ENCODE data around the gene SLC2A13.

The SLC2A13 gene

DNA sequence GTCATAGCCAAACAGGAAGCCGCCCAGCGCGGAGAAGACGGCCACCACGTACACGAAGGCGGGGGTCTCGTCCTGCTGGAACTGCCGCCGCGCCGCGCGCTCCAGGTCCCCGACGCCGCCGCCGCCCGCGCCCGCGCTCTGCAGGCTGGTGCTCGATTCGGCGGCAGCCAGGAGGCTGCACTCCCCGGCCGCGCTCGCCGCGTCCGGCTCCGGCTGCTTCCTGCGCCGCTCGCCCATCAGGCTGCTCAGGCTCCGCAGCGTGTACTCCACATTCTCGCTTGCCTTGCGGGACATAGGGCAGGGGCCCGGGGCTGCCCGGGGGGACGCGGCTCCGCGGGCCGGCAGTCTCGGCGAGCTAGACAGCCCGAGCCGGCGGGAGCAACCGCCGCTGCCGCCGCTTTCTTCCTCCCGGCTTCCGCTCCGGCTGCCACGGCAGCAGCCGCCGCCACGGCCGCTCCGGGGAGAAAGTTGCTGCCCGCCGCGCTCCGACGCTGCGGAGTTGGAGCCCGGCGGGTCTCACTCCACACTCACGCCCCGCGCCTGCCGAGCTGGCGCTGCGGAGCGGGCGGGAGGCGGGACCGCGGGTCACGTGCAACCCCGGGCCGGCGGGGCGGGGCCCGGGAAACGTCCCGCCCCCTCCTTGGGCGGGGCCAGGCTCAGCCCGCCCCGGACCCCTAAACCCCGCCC is at the start of gene SLC2A13:
Gene SLC2A13, minus strand, starts transcription at position 567 of the 687 bp plus-strand sequence. Its CDS starts 273 bp downstream, at position 294.
- DNase-seq = peak; percentile 73
- Mint-ChIP-seq H3K27me3 (peaks cover 3% of the 10 kb centered on the region), H3K36me3 (ENCODE audit: low read depth) (peaks cover 1% of the 10 kb centered on the region), H3K4me3 (peak within 1 kb of the TSS; percentile 79), H3K9me3 (no peaks in the 10 kb centered on the region), H3K27ac (peak within 1 kb of the TSS; percentile 21), H3K4me1 (peaks cover 43% of the 10 kb centered on the region)
- ATAC-seq = peak; percentile 81

DNA sequence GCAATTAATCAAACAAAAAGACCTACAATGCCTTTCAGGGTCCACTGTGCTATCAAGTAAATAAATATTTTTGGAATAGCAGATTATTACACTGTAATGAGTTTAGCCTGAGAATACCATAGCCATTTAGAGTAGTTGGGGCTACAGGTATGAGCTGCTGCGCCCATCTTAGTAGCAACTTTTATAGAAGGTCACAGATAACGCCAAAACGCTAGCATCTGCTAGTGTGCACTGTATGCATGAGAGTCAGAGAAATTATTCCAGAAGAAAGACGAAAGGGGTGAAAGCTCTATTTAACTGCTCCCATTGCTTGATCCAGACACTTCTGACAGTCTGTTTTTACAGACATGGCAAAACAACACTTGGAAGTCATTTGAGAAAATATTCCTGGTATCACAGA is 48.5 kb upstream of the SLC2A13 start:
- DNase-seq (no peak), ATAC-seq (no peak)
- Mint-ChIP-seq H3K27me3 (peaks cover 6% of the 10 kb centered on the region), H3K4me1 (peaks cover 2% of the 10 kb centered on the region), H3K9me3 (no peaks in the 10 kb centered on the region), H3K36me3 (ENCODE audit: low read depth) (no peaks in the 10 kb centered on the region), H3K4me3 (no peak overlapping the region), H3K27ac (no peak overlapping the region)

DNA sequence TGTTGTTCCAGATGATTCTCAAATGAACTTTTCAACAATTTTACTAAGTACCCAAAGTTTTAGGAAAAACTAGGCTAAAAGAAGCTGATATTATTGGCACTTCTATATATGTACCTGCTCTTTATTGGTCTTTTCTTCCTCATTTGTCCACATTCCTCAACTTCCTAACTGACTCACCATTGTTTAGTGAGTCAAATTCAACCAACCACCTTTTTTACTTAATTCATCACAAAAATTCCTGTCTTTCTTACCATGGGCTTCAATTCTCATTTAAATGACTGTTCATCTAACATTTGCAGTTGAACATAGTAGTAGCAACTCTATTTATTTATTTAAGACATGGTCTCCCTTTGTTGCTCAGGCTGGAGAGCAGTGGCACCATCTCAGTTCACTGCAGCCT is 47.6 kb upstream of the SLC2A13 start:
- ATAC-seq = no peak
- H3K4me3 Mint-ChIP-seq = no peak overlapping the region
- H3K36me3 Mint-ChIP-seq (ENCODE audit: low read depth) = no peaks in the 10 kb centered on the region
- no peak overlapping the region for H3K27ac Mint-ChIP-seq
- H3K9me3 Mint-ChIP-seq = no peaks in the 10 kb centered on the region
- no peak for DNase-seq
- peaks cover 2% of the 10 kb centered on the region for H3K27me3 Mint-ChIP-seq
- H3K4me1 Mint-ChIP-seq = peaks cover 2% of the 10 kb centered on the region

DNA sequence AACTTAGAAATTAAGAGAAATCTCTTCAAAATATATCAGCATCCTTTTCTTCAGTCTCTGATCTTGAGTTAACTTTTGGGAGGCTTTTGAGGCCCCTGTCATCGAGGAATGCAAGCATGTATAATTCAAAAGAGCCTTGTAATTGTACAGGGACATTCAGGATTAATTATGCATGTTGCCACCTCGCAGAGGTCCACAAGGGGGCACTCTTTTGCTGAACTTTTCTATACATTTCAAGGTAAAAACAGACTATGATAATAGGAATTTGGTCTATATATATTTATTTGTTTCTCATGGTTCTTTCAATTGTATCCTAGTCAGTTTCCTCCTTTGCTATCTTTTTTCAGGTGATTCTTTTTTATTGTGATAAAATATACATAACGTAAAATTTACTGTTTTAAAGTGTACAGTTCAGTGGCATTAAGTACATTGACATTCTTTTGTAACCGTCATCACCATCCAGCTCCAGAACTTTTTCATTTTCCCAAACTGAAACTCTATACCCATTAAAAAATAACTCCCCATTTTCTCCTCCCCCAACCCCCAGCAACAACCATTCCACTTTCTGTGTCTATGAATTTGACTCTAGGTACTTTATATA is 47.0 kb upstream of the SLC2A13 start:
- no peak overlapping the region for H3K27ac Mint-ChIP-seq
- DNase-seq (peak; percentile 51), ATAC-seq (no peak)
- peaks cover 2% of the 10 kb centered on the region for H3K27me3 Mint-ChIP-seq
- no peaks in the 10 kb centered on the region for H3K36me3 Mint-ChIP-seq (ENCODE audit: low read depth)
- H3K4me3 Mint-ChIP-seq = no peak overlapping the region
- H3K9me3 Mint-ChIP-seq = no peaks in the 10 kb centered on the region
- H3K4me1 Mint-ChIP-seq = peaks cover 2% of the 10 kb centered on the region

DNA sequence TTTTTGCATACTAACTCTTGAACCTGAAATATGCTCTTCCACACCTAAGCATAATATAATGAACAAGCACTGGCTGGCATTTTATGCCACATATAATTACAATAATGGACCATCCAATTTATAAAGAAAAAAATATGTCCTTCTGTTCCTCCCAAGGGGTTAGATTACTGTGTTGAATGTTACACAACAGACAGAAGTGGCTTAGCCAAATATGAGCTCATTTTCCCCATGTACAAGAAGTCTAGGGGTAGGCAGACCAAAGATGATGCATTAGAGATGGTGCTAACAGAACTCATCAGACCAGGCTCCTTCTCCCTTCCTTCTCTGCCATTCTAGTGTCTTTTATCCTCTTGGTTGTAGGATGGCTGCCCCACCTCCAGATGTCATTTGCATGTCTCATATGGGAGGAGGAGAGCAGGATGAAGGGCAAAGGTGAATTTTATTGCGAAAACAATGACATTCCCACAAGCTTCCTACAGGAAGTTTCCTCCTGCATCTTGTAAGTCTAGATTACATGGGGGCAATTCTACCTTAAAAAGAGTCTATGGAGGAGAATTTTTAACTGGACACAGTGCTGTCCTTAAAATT is 43.9 kb upstream of the SLC2A13 start:
- no peak for DNase-seq
- no peak overlapping the region for H3K27ac Mint-ChIP-seq
- H3K36me3 Mint-ChIP-seq (ENCODE audit: low read depth) = no peaks in the 10 kb centered on the region

DNA sequence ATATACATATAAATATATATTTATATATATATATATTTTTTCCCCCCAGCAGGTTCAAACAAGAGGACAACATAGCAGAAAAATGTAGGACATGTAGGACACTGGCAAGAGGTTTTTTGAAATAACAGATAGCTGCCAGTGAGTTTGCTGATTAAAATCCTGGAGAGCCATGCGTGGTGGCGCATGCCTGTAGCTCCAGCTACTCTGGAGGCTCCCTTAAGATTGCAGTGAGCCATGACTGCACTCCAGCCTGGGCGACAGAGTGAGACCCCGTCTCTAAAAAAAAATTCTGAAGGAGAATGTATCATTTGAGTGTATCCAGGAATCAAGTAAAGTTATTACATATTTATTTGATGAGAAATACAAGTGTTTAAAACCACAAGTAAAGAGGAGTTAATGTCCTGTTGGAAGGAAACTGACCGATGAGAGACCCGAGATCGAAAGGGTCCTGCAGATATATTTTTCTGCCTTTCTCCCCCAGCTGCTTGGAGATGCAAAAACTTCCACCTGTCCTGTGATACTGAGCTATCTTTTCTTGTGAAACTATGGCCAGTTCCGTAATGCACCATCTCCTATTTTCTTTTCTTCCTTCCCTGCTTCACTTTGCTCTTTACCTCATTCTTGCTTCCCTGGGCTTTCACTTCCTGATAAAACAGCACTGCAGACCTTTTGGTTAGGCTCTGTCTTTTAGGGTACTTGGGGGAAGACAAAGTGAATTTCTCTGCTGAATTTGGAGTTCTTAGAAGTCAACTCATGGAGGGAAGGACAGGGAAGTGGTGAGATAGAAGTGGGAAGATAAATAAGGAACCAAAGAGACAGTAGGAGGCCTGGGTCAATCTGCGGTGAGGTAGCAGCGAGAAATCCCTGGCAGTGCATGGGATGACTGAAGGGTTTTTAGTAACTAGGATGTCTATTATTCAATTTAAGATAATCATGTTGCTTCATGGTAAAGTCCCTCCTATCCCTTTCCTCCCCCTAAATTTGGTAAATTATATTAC is 41.2 kb upstream of the SLC2A13 start:
- H3K36me3 Mint-ChIP-seq (ENCODE audit: low read depth) = no peaks in the 10 kb centered on the region
- no peak overlapping the region for H3K27ac Mint-ChIP-seq
- H3K4me1 Mint-ChIP-seq = no peaks in the 10 kb centered on the region
- no peak overlapping the region for H3K4me3 Mint-ChIP-seq
- H3K9me3 Mint-ChIP-seq = no peaks in the 10 kb centered on the region
- DNase-seq = no peak
- ATAC-seq = no peak
- H3K27me3 Mint-ChIP-seq = peaks cover 7% of the 10 kb centered on the region

More for the DNA sequence above, 43.9 kb upstream of the SLC2A13 start:
- Mint-ChIP-seq H3K4me1 (no peaks in the 10 kb centered on the region), H3K4me3 (no peak overlapping the region), H3K27me3 (peaks cover under 1% of the 10 kb centered on the region), H3K9me3 (no peaks in the 10 kb centered on the region)
- no peak for ATAC-seq

DNA sequence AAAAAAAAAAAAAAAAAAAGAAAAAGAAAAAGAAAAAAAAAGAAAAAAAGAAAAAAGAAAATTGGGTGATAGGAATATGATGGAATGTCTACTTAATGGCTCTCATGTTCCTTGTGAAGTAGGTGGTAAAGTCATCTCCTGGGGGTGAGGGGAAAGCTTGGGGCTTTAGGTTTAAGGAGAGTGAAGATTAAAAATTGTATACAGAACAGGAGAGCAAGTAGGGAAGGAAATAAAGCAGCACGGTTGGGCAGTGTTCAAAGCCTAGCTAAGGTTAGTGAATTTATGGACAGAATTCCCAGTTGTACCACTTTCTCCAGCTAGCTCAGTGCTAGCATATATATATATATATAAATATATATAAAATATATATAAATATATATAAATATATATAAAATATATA is 40.0 kb upstream of the SLC2A13 start:
- no peaks in the 10 kb centered on the region for H3K36me3 Mint-ChIP-seq (ENCODE audit: low read depth)
- DNase-seq (no peak), ATAC-seq (no peak)
- H3K27ac Mint-ChIP-seq = no peak overlapping the region
- H3K4me3 Mint-ChIP-seq = no peak overlapping the region
- no peaks in the 10 kb centered on the region for H3K4me1 Mint-ChIP-seq
- peaks cover 11% of the 10 kb centered on the region for H3K27me3 Mint-ChIP-seq
- H3K9me3 Mint-ChIP-seq = no peaks in the 10 kb centered on the region

DNA sequence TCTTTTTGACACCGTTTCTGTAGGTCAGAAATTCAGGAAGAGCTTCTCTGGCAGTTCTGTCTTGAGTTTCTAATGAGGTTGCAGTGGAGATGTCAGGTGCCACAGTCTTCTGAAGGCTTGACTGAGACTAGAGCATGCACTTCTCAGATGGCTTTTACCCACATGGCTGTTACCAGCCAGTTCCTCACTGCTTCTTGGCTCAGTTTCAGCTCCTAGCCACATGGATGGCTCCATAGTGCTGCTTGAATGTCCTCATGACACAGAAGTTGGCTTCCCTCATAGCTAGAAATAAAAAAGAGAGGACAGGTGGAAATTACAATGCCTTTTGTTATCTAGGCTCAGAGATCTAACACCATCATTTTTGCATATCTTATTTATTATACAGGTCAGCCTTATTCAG is 38.1 kb upstream of the SLC2A13 start:
- Mint-ChIP-seq H3K9me3 (no peaks in the 10 kb centered on the region), H3K27ac (no peak overlapping the region), H3K27me3 (peaks cover 11% of the 10 kb centered on the region), H3K4me1 (no peaks in the 10 kb centered on the region), H3K4me3 (no peak overlapping the region), H3K36me3 (ENCODE audit: low read depth) (no peaks in the 10 kb centered on the region)
- ATAC-seq (no peak), DNase-seq (no peak)

DNA sequence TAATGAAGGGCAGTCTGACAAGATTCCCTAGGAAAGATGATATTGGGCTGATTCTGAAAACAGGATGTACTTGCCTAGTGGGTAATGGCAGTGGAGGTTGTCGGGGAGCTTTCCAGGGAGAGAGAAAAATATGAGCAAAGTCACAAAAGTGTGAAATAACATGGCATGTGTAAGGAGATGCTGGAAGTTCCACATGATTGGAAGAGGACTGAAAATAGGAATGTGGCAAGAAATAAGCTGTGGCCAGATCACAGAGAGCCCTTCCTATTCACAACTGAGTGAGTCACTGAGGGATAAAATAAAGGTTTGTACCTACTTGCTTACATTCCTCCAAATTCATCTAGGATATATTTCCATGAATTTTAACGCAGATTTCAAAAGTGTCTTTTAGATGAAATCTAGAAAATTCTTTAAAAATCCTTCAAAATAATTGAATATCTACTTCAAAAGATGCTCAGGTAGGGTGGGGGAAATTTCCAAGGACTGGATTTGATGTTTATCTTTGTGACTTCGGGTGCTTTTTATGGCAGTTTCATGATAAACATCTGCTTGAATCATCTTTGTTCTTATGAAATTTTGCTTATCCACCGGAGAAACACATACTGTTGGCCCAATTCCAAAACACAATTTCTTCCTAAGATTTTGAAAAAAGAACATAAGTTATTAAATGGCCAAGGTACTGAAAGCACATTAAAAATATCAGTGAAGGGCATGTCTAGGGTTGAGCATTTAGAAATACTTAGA is 36.3 kb upstream of the SLC2A13 start:
- Mint-ChIP-seq H3K4me3 (no peak overlapping the region), H3K4me1 (peaks cover 2% of the 10 kb centered on the region), H3K27me3 (peaks cover 13% of the 10 kb centered on the region), H3K36me3 (ENCODE audit: low read depth) (no peaks in the 10 kb centered on the region), H3K9me3 (no peaks in the 10 kb centered on the region), H3K27ac (peak overlapping the region; percentile 8)
- ATAC-seq (no peak), DNase-seq (no peak)

DNA sequence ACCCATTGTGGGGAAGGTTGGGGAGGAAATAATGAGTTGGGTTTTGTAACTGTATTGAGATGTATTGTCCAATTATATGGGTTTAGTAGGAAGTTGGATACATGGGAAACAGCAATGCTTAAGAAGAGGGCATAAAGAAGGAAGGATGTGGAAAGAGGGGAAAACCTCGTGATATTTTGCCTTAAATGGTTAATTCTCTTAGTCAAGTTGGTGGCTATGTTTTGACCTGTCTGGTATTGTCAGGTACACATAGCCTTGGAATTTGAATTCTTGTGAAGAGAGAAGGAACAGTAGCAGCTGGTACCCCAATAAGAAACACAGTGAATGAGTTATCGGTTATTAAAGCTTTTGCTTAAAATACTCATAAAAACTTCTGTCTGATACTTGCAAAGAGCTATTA is 32.6 kb upstream of the SLC2A13 start:
- peak overlapping the region; percentile 9 for H3K27ac Mint-ChIP-seq
- no peak overlapping the region for H3K4me3 Mint-ChIP-seq
- DNase-seq (no peak), ATAC-seq (no peak)
- peaks cover 4% of the 10 kb centered on the region for H3K4me1 Mint-ChIP-seq
- H3K27me3 Mint-ChIP-seq = peaks cover 6% of the 10 kb centered on the region
- no peaks in the 10 kb centered on the region for H3K36me3 Mint-ChIP-seq (ENCODE audit: low read depth)
- no peaks in the 10 kb centered on the region for H3K9me3 Mint-ChIP-seq

DNA sequence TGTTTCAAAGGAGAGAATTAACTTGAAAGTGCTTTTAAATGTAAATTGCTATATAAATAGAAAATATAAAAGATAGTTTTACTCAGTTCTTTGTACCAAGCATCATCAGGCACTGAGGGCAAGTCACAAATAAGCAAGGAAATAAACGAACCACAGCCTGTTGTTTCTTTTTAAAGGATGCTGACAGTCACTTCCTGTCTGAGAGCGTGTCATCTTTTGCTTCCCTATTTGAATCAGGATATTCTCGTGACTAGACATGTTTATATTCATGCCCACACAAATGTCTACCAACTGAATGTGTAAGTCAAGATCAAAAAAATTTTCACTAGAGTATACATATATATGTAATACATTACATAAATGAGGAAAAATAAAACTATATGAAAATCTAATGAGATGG is 31.4 kb upstream of the SLC2A13 start:
- ATAC-seq = peak; percentile 20
- no peak for DNase-seq
- Mint-ChIP-seq H3K4me1 (peaks cover 4% of the 10 kb centered on the region), H3K4me3 (no peak overlapping the region), H3K36me3 (ENCODE audit: low read depth) (no peaks in the 10 kb centered on the region), H3K27me3 (peaks cover 6% of the 10 kb centered on the region), H3K9me3 (no peaks in the 10 kb centered on the region), H3K27ac (no peak overlapping the region)

DNA sequence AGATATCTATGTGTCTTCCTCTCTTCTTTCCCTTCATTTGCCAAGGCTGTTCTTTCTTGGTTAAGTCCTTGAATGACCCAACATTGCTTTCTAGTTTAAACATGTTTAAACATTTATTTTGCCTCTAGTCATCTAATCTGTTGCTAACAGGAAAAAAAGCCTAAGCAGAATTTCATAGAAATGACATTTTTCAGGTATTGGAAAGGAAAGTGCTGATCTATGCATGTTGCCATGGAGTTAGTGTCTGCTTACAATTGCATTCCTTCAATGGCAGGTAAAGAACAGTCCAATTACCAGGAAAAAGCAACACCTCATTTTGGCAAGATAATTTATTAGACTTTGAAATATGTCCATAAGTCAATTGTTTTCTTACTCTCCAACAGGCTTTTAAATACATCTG is 21.5 kb upstream of the SLC2A13 start:
- no peaks in the 10 kb centered on the region for H3K4me1 Mint-ChIP-seq
- H3K27me3 Mint-ChIP-seq = no peaks in the 10 kb centered on the region
- no peaks in the 10 kb centered on the region for H3K9me3 Mint-ChIP-seq
- no peaks in the 10 kb centered on the region for H3K36me3 Mint-ChIP-seq (ENCODE audit: low read depth)
- DNase-seq = no peak
- no peak for ATAC-seq
- H3K4me3 Mint-ChIP-seq = no peak overlapping the region
- no peak overlapping the region for H3K27ac Mint-ChIP-seq

DNA sequence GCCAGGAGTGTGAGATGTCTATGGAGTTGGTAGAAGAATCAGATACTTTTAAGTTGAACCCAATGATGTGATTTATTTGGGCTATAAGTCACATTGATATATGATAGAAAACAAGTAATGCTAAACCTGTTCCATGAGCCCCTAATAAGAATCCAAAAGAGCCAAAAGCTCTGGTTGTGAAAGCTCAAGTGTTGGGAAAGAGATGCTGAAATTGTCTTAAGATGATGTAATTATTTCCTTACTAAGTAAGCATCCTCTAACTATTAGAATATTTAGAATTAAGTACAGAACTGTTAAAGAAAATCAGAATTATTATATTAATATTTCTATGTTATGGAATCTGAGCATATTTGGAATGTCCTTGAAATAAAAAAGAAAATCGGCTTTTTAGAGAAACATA is 17.6 kb upstream of the SLC2A13 start:
- DNase-seq (no peak), ATAC-seq (no peak)
- no peak overlapping the region for H3K4me3 Mint-ChIP-seq
- no peaks in the 10 kb centered on the region for H3K4me1 Mint-ChIP-seq
- H3K27ac Mint-ChIP-seq = no peak overlapping the region
- no peaks in the 10 kb centered on the region for H3K9me3 Mint-ChIP-seq
- H3K36me3 Mint-ChIP-seq (ENCODE audit: low read depth) = no peaks in the 10 kb centered on the region
- H3K27me3 Mint-ChIP-seq = peaks cover 16% of the 10 kb centered on the region

DNA sequence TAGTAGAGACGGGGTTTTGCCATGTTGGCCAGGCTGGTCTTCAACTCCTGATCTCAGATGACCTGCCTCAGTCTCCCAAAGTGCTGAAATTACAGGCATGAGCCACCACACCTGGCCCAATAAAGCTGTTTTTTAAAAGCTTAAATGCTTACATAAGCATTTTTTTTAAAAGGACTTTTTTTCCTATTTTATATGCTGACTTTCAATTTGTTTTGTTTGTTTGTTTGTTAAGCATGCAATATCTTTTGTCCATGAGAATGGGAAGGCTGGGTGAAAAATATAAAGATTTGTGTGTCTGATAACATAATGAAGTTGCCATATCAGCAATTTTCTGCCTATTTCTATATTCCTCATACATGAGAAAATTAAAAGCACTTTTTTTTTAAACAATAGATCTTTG is 17.0 kb upstream of the SLC2A13 start:
- Mint-ChIP-seq H3K9me3 (no peaks in the 10 kb centered on the region), H3K4me1 (peaks cover 4% of the 10 kb centered on the region), H3K36me3 (ENCODE audit: low read depth) (no peaks in the 10 kb centered on the region), H3K4me3 (no peak overlapping the region), H3K27ac (no peak overlapping the region), H3K27me3 (peaks cover 18% of the 10 kb centered on the region)
- ATAC-seq (no peak), DNase-seq (no peak)
